Common myeloid progenitor, CD34-positive (primary cell): Measurements from ENCODE around the gene RNF5.

Experiments
- CTCF ChIA-PET: fragments of 350-600 bp; sonication (Branson Sonifier 250); formaldehyde crosslinking; loops from one replicate; lab custom pipeline; 2021; ENCODE audit warnings: antibody characterized with exemption; lab: Charles Lee
- POLR2A ChIA-PET: fragments of 350-600 bp; sonication (Branson Sonifier 250); formaldehyde crosslinking; loops from one replicate; lab custom pipeline; 2021; ENCODE audit warnings: antibody characterized with exemption; lab: Charles Lee
- DNase-seq, 3 donors: peaks; one replicate each; pipeline versions ENCODE4 v3.0.0 to v3.0.0-alpha.2; 2013
- H3K27ac ChIP-seq, 2 experiments: 1 replicate in 1 of 2; 2 replicates in 1 of 2; pipeline ENCODE4 v1.7.0; 2013; ENCODE audit warnings: inconsistent platforms in 2 of 2, low read length in 2 of 2, mild to moderate bottlenecking in 2 of 2, low read depth in 1 of 2, moderate library complexity in 1 of 2; ENCODE audit not compliant: severe bottlenecking in 2 of 2, insufficient read depth in 1 of 2, poor library complexity in 1 of 2
- H3K27me3 ChIP-seq, 5 experiments: replicated peaks in 2 of 5; 1 replicate in 3 of 5; 2 replicates in 2 of 5; pipeline versions ENCODE4 v1.6.1 to v1.7.0; 2013; ENCODE audit warnings: low read length in 4 of 5, mild to moderate bottlenecking in 2 of 5, moderate library complexity in 2 of 5, inconsistent platforms in 1 of 5; ENCODE audit not compliant: insufficient read depth in 5 of 5, control insufficient read depth in 4 of 5
- H3K36me3 ChIP-seq, 4 experiments: 1 replicate in 2 of 4; 2 replicates in 2 of 4; pipeline versions ENCODE4 v1.6.1 to v1.7.0; 2013; ENCODE audit warnings: low read length in 3 of 4, control low read depth in 1 of 4, mild to moderate bottlenecking in 1 of 4; ENCODE audit not compliant: control insufficient read depth in 4 of 4, insufficient read depth in 4 of 4
- H3K4me1 ChIP-seq, 4 experiments: 1 replicate in 3 of 4; 2 replicates in 1 of 4; pipeline versions ENCODE4 v1.6.1 to v1.7.1; 2013; ENCODE audit warnings: low read length in 3 of 4, mild to moderate bottlenecking in 3 of 4, control low read depth in 1 of 4, inconsistent platforms in 1 of 4, moderate library complexity in 1 of 4; ENCODE audit not compliant: control insufficient read depth in 4 of 4, insufficient read depth in 4 of 4; ENCODE audit errors: control extremely low read depth in 1 of 4
- H3K4me3 ChIP-seq, 7 experiments: 1 replicate in 4 of 7; 2 replicates in 3 of 7; pipeline versions ENCODE4 v1.5.1 to v1.7.0; 2013; ENCODE audit warnings: mild to moderate bottlenecking in 7 of 7, low read length in 6 of 7, moderate library complexity in 6 of 7, inconsistent platforms in 2 of 7, low read depth in 2 of 7, control low read depth in 1 of 7; ENCODE audit not compliant: insufficient read depth in 4 of 7, control insufficient read depth in 1 of 7; ENCODE audit errors: extremely low read depth in 1 of 7
- H3K9me3 ChIP-seq, 5 experiments: 1 replicate in 4 of 5; 2 replicates in 1 of 5; pipeline versions ENCODE4 v1.6.1 to v1.7.1; 2013; ENCODE audit warnings: low read length in 4 of 5, mild to moderate bottlenecking in 2 of 5, inconsistent platforms in 1 of 5, low read depth in 1 of 5, moderate library complexity in 1 of 5; ENCODE audit not compliant: control insufficient read depth in 4 of 5, insufficient read depth in 2 of 5; ENCODE audit errors: control extremely low read depth in 1 of 5
- WGBS: methylation state at CpG from one replicate; pipeline ENCODE4 v1.1.5; 2013; ENCODE audit not compliant: insufficient coverage; 5-methylcytosine and 5-hydroxymethylcytosine counted together

The RNF5 gene

GRCh38 chr6:32196682-32197616 lies 18.7 kb downstream of the RNF5 start:
- H3K4me1 ChIP-seq = peaks cover 16 to 51% (median 47%) of the 10 kb centered on the region in 4 experiments
- DNase-seq = peak in 2 of 3 donors; percentile 87 to 92
- no peaks in the 10 kb centered on the region for H3K27me3 ChIP-seq
- ChIA-PET CTCF (interaction anchor here (0.7 to 2.9 kb wide), 5 partner anchors 10 to 261 kb away, joined by 3 to 10 read pairs (median 4); partner anchors contain the start of gene NOTCH4), POLR2A (interaction anchor here (0.6 to 0.7 kb wide), 2 partner anchors 17 to 225 kb away, joined by 3 to 4 read pairs; no protein-coding TSS in a partner anchor)
- WGBS = 51% methylated on average over 19 of the region's 28 CpGs
- peak overlapping the region; percentile 98 to 99 for H3K27ac ChIP-seq
- no peaks in the 10 kb centered on the region for H3K36me3 ChIP-seq
- H3K9me3 ChIP-seq = no peaks in the 10 kb centered on the region
- H3K4me3 ChIP-seq = peak overlapping the region; percentile 84 to 98 (median 95)

- 100% methylated on average over 2 of the region's 3 CpGs for WGBS
Observed at GRCh38 chr6:32198345-32198696, 20.1 kb downstream of the RNF5 start.

GRCh38 chr6:32198866-32199265 lies 20.7 kb downstream of the RNF5 start:
- WGBS = 95% methylated on average over 17 of the region's 17 CpGs
- Histone ChIP-seq H3K4me1 (peaks cover 9 to 32% (median 29%) of the 10 kb centered on the region in 4 experiments), H3K9me3 (no peaks in the 10 kb centered on the region), H3K4me3 (no peak overlapping the region), H3K27me3 (no peaks in the 10 kb centered on the region), H3K27ac (no peak overlapping the region), H3K36me3 (no peaks in the 10 kb centered on the region)
- ChIA-PET CTCF (interaction anchor here (1.3 kb wide), 1 partner anchor 45 kb away, joined by 4 read pairs; no protein-coding TSS in a partner anchor), POLR2A (no interaction called here)
- no peak for DNase-seq

More at GRCh38 chr6:32198345-32198696, 20.1 kb downstream of the RNF5 start:
- Histone ChIP-seq H3K9me3 (no peaks in the 10 kb centered on the region), H3K27me3 (no peaks in the 10 kb centered on the region), H3K4me3 (no peak overlapping the region), H3K36me3 (no peaks in the 10 kb centered on the region), H3K27ac (no peak overlapping the region), H3K4me1 (peaks cover 15 to 38% (median 35%) of the 10 kb centered on the region in 4 experiments)
- CTCF ChIA-PET = interaction anchor here (1.3 kb wide), 1 partner anchor 45 kb away, joined by 4 read pairs; no protein-coding TSS in a partner anchor
- DNase-seq = no peak
- POLR2A ChIA-PET = no interaction called here

GRCh38 chr6:32200711-32201475 lies 22.7 kb downstream of the RNF5 start:
- H3K36me3 ChIP-seq = no peaks in the 10 kb centered on the region
- WGBS = 97% methylated on average over 12 of the region's 13 CpGs

DNA sequence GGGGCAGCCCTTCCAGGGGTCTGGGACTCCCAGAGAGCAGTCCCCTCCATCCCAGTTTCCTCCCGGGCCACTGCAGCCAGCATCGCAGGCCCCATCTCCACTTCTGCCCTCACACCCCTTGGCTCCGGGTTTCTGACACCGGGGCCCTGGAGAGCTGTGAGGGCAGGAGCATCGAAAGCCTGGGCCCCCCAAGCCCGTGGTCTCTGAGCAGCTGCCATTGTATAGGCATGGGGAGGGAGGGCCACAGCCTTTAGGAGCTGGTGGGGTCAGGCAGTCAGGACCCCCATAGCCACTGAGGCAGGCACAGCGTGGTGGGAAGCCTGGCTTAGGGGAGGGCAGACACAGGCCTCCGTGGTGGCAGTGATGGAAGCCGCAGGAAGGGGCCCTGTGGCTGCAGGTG lies 24.0 kb downstream of the RNF5 start:
- WGBS = 93% methylated on average over 9 of the region's 9 CpGs
- POLR2A ChIA-PET = no interaction called here
- no peak overlapping the region for H3K27ac ChIP-seq

More at GRCh38 chr6:32200711-32201475, 22.7 kb downstream of the RNF5 start:
- Histone ChIP-seq H3K9me3 (no peaks in the 10 kb centered on the region), H3K27me3 (no peaks in the 10 kb centered on the region), H3K4me1 (peaks cover 0 to 17% (median 14%) of the 10 kb centered on the region in 4 experiments), H3K27ac (no peak overlapping the region), H3K4me3 (no peak overlapping the region)
- ChIA-PET CTCF (no interaction called here), POLR2A (no interaction called here)
- DNase-seq = no peak

GRCh38 chr6:32203426-32204267 lies 25.4 kb downstream of the RNF5 start:
- H3K4me1 ChIP-seq = no peaks in the 10 kb centered on the region
- no peak overlapping the region for H3K4me3 ChIP-seq
- H3K27ac ChIP-seq = no peak overlapping the region
- POLR2A ChIA-PET = no interaction called here
- CTCF ChIA-PET = interaction anchor here (1.0 to 1.4 kb wide), 3 partner anchors 12 to 87 kb away, joined by 3 to 4 read pairs (median 3); no protein-coding TSS in a partner anchor
- H3K36me3 ChIP-seq = no peaks in the 10 kb centered on the region
- H3K27me3 ChIP-seq = no peaks in the 10 kb centered on the region
- WGBS = 92% methylated on average over 9 of the region's 9 CpGs
- no peak for DNase-seq
- H3K9me3 ChIP-seq = no peaks in the 10 kb centered on the region

More for the DNA sequence above, 24.0 kb downstream of the RNF5 start:
- Histone ChIP-seq H3K27me3 (no peaks in the 10 kb centered on the region), H3K9me3 (no peaks in the 10 kb centered on the region), H3K36me3 (no peaks in the 10 kb centered on the region), H3K4me3 (no peak overlapping the region), H3K4me1 (peaks cover 0 to 5% (median 3%) of the 10 kb centered on the region in 4 experiments)
- no peak for DNase-seq
- CTCF ChIA-PET = interaction anchor here (1.1 to 1.4 kb wide), 2 partner anchors 27 to 54 kb away, joined by 3 read pairs; no protein-coding TSS in a partner anchor
